Skin of body (tissue), 2 donors: ENCODE results near the gene MTCH1. TPM values are rescaled to one million over a fixed set of nuclear protein-coding genes. Genes with fewer than 3 reads are reported as not detected.

ENCODE experiments used
- DNase-seq: peaks from one replicate; lab custom pipeline; 2025; lab: John Stamatoyannopoulos, UW
- total RNA-seq: library from RNA; depleted of rRNA; stranded (reverse); fragments of >200 nt; gene quantifications from one replicate; pipeline ENCODE4 v1.2.3, GENCODE V29; 2014

Gene MTCH1
- total RNA-seq, 1 donor from 2014 or later: 105 TPM

DNA sequence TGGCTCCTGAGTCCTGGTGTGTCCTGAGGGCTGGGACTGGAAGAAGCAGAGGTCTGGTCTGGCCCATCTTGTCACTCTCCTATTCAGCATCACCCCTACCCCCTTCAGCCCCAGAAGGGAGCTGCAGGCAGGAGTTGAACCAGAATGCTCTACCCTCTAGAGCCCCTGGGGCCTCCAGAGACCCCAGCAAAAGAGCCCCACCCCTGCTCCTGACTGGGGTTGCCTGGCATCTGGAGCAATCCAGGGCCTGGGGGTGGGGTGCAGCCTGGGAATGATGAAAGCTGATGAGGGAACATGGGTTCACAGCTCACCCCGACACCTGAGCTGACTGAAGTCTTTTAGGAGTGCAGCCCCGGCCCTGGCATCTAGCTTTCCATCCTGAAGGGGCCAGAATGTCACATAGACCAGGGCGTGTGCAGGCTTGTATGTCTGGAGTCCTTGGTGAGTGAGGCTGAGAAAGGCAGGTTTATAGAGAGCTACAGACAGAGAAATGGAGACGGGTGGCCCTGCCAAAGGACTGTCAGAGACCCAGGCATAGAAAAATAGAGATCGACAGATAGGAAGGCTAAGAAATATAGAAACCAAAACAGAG is 31.7 kb upstream of the MTCH1 start:
- no peak for DNase-seq

GRCh38 chr6:37016995-37017394 is 31.0 kb upstream of the MTCH1 start:
- DNase-seq: no peak

DNA sequence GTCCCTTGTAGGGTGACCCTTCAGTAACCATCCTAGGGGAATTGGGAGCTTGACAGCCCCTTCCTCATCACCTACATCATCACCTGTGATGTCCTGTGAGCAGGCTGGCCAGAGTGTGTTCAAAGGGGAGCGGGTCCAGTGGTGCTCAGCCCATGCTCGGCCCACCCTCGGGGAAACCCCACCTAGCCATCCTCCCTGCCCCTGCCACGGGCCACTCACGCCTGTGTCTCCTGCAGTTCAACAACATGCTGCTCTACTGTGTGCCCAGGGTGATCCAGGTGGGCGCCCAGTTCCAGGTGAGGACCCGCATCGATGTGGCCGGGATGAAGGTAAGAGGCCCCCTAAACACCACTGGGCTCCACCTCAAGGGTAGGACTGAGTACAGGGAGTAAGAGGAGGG is 29.5 kb upstream of the MTCH1 start:
- DNase-seq: no peak

DNA sequence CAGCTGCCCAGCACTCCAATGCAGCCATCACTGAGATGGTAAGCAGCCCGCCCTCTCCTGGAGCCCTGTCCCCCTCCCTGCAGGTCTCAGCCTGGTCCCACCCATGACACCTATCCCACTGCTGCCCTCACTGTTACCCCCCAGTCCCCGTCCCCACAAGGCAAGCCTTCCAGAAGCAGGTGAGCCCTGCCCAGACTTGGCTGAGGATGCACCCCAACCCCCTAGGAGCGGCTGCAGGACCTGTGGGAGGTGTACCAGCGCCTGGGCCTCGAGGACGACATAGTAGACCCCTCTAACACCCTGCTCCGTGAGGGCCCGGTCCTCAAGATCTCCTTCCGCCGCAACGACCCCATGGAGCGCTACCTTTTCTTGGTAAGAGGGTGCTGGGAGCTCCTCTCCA is 28.7 kb upstream of the MTCH1 start:
- DNase-seq: no peak

DNA sequence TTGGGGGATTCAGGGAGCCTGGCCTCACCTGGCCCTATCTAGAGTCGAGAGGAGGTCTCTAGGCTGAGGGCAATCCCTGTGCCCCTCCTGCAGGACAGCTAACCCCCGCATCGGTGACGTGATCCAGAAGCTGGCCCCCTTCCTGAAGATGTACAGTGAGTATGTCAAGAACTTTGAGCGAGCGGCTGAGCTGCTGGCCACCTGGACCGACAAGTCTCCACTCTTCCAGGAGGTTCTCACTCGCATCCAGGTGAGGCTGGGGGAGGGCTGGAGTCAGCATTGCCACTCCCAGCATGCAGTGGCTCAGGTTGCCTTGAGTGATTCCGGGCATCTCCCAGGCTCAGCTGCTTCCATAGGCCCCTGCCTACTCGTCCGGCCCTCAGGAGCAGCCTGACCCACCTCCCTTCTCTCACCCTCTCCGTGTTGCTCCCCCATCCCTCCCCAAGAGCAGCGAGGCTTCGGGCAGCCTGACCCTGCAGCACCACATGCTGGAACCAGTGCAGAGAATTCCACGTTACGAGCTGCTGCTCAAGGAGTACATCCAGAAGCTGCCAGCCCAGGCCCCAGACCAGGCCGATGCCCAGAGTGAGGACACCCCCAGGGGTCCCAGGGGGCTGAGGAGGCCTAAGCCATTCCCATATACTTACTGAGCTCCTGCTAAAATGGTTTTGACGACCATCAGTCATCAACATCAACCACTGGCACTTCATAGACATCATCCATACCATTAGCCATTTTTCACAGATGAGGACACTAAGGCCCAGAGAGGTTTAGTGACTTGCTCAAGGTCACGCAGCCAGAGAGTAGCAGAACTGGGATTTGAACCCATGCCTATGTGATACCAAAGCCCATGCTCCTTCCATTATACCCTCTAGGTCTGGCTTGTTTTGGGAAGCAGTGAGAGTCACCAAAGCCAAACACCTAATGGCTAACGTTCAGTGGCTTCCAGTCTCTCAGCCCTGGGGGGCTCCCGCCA is 27.8 kb upstream of the MTCH1 start:
- no peak for DNase-seq

GRCh38 chr6:37011656-37012378 is 25.8 kb upstream of the MTCH1 start:
- DNase-seq: no peak

DNA sequence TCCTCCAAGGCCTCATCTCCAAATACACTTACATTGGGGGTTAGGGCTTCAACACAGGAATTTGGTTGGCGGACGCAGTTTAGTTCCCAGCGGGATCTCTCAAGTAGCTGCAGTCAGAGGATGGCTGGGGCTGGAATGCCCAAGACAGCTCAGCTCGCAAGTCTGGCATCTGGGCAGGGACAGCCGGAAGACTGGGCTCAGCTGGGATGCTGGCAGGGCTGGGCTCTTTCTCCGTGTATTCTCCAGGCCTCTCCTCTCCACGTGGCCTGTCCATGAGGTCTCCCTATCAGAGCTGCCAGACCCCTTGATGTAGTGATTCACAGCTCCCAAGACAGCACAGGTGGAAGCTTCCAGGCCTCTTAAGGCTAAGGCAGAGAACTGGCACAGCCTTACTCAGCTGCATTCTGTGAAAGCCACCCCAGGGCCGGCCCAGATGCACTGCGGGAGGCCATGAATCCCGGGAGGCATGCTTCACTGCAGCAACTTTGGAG is 24.5 kb upstream of the MTCH1 start:
- no peak for DNase-seq

DNA sequence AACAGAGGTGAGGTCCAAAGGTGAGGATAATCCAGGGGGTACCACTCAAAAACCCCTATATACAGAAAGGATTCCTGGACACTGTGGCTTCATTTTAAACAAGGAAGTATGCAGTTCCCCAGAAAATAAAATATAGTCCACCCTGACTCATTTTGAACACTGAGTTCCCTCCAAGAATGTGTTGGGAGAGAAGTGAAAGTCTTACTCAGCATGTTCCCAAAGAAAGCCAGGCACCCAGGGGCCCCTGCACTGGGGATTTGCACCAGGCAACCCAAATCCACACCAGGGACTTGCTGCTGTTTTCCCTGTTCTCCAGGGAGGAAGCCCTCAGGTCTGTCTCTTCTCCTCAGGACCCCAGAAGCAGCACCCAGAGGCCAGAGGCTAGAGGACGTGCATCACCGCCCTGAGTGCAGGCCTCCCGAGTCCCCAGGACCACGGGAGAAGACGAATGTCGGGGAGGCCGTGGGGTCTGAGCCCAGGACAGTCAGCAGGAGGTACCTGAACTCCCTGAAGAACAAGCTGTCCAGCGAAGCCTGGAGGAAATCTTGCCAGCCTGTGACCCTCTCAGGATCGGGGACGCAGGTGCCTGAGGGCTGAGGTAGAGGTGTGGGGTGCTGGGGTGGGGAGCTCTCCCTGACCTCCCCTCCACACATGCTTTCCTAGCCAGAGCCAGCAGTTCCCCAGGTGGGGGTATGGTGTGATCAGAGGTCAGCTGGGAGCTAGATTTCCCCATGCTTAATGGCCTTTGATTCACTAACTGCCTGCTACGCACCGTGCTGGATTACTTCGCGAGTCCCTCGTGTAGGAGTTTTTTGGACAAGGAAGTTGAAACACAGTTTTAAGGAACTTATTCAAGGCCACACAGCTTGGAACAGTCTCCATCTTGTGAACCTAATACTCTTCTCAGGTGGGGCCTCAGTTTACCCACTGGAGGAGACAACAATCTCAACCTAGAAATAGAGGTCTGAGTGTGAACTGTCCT is 22.8 kb upstream of the MTCH1 start:
- no peak for DNase-seq

DNA sequence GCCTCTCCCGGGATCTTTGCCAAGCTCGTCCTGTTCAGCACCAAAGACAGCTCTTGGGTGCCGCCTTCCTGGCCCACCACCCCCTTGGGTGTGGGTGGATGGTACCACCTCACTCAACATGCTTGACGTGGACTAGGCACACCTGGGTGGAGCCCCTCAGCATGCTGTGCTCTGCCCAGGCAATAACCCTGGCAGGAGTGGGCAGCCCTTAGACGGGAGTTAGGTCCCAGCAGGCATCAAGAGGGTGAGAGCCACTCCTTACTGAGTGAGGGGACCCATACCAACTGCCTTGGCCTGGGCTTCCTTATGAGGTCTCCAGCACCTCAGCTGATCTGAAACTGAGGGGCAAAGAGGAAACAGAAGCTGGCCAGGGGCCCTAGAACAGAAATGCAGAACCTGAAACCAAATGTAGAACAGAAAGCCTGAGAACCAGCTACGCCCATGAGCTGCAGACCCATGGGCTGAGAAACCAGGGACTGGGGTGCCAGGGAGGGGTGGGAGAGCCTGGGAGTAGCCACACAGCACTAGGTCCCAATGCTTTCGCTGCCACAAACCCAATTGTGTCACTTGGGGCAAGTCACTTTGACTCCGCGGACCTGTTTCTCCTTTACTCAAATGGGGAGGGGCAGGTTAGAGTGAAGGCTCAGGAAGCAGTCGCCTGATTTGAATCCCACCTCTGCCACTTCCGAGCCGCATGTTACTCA is 21.5 kb upstream of the MTCH1 start:
- no peak for DNase-seq

DNA sequence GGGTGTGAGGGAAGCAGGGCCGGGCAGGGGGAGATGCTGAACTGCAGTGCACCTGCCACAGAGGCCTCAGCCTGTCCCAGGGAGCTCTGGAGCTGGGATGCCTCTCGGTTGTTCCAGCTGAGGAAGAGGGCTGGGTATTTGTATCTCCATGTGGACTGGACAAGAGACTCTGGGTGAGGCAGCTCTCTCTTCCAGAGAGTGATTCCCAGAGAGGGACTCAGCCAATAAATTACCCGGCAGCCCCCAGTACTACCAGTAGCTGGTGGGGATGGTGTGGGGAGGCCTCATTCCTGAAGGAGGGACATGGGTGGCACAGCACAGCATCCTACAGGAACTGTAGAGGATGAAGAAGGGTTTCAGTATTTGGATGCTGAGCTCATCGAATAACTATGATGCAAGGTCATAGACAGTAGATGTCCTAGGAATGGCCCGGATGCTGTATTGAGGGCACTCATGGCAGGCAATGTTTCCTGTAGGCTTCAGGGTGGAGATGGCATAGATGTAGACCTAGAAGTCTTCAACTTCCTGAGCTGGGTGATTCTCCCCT is 20.9 kb upstream of the MTCH1 start:
- no peak for DNase-seq

DNA sequence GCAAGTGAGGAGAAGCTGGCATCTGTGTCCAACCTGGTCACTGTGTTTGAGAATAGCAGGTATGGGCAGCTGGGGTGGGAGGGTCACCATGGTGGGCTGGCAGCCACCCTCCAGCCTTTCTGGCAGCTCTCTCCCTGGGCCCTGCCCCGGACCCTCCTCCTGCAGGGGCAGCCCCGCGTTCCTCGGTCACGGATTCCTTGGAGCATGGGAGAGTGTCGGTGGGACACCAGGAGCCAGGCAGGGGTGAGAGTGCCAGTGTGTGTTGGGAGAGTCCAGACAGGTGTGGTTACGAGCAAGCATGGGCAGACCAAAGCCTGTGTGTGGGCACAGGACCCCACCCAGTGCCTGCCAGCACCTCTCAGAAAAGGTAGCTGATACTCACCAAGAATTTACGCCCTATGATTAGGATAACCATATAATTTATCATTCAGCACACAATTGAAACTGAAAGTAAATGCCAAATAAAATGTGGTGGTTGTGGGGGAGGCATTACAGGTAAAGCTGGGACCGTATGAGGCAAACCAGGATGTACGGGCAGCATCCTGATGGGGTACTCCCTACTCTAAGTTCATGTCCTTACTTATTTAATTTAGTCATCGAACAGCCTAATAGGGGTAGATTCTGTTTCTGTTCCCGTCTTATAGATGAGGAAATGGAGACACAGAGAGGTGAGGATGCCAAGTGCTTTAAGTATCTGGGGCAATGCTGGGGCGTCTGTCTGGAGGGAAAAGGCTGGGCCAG is 20.0 kb upstream of the MTCH1 start:
- DNase-seq: no peak

- no peak for DNase-seq
Observed at GRCh38 chr6:37005061-37005810, 19.2 kb upstream of the MTCH1 start, which contains the start of gene FGD2. Gene FGD2, plus strand, starts transcription at chr6:37005655. Its CDS starts 163 bp downstream, at chr6:37005818.

- no peak for DNase-seq
Observed at GRCh38 chr6:37004044-37004980, 18.3 kb upstream of the MTCH1 start.

DNA sequence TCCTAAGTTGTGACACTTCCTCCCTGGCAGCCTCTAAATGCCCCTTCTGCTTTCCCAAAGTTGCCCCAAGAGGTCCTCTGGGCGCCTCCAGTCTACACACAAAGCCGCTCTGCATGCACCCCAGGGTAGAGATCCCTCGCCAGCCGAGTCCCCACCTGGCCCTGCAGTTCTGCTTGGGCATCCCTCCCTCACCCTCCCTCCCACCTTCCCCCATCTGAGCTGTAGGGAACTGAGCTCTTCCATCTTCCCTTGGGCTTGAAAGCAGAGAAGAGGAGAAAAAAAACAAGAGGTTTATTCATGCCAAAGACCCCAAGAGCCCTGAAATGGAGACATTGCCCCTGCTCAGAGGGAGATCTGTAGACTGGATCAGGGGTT is 13.7 kb upstream of the MTCH1 start:
- DNase-seq: no peak

DNA sequence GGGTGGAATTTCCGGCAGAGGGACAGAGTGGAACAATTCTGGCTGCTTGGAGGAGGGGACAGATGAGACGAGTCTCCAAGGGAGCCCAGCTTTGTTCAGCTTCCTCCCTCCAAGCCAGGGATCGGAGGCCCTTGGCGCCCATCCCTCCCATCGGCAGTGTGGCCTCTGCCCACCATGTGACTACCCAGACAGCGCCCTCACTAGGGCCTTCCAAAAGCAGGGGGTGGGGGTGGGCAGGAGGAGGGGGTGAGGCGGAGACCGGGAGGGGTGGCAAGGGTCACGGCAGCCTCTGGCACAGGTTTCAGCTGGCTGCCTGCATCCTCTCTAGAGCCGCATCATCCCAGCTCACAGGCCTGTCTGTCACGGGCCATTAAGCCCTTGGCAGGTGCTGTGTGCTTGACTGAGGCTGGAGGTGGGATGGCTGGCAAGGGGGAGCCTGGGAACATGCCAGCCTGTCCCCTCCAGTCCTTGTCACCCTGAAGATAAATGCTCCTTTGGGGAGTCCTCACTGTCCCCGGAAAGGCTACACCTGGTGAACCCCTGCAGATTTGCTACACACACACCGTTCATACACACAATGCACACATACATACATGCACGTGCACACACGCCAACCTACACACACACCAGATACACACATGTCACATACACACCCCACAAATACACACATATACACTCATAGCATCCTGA is 13.2 kb upstream of the MTCH1 start:
- DNase-seq: no peak

DNA sequence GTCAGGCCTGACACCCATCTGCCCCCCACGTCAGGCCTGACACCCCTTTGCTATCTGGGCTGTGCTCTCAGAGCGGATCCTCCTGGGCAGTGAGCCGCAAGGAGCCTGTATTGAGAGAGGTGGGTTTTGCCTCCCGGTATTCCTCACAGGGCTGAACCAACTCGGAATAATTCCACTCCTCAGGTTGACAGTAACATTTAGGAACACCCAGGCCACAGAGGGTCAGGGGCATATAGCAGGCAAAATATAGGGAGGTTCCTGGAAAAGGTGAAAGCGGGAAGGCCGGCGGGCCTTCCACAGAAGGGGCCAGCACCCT is 12.7 kb upstream of the MTCH1 start:
- no peak for DNase-seq
